Immature natural killer cell (primary cell): ENCODE results near the gene CACNG7. TPM values are rescaled to one million over a fixed set of nuclear protein-coding genes. Genes with fewer than 3 reads are reported as not detected.

ENCODE experiments used
- DNase-seq, 3 donors: peaks; one replicate each; pipeline ENCODE4 v3.0.0; 2022; ENCODE audit warnings: mixed read lengths in 1 of 3
- H3K27ac Mint-ChIP-seq, 6 donors: one replicate each; pipeline ENCODE4 v1.8.0; 2020; ENCODE audit warnings: mixed read lengths in 6 of 6, mild to moderate bottlenecking in 5 of 6, inconsistent platforms in 4 of 6, moderate library complexity in 3 of 6
- H3K27me3 Mint-ChIP-seq, 3 donors: one replicate each; pipeline ENCODE4 v1.8.0; 2020 to 2021; ENCODE audit warnings: low read depth in 3 of 3, mild to moderate bottlenecking in 3 of 3, mixed read lengths in 3 of 3, moderate library complexity in 3 of 3, inconsistent platforms in 1 of 3
- H3K36me3 Mint-ChIP-seq, 3 donors: one replicate each; pipeline ENCODE4 v1.8.0; 2020; ENCODE audit warnings: mixed read lengths in 3 of 3, inconsistent platforms in 2 of 3, mild to moderate bottlenecking in 2 of 3
- H3K4me1 Mint-ChIP-seq, 2 donors: one replicate each; pipeline ENCODE4 v1.8.0; 2020; ENCODE audit warnings: inconsistent platforms in 2 of 2, mild to moderate bottlenecking in 2 of 2, mixed read lengths in 2 of 2, moderate library complexity in 1 of 2
- H3K4me3 Mint-ChIP-seq, 5 donors: one replicate each; pipeline ENCODE4 v1.8.0; 2020; ENCODE audit warnings: mild to moderate bottlenecking in 5 of 5, mixed read lengths in 5 of 5, inconsistent platforms in 3 of 5, moderate library complexity in 3 of 5
- H3K9me3 Mint-ChIP-seq, 6 donors: one replicate each; pipeline ENCODE4 v1.8.0; 2020; ENCODE audit warnings: mild to moderate bottlenecking in 6 of 6, mixed read lengths in 6 of 6, inconsistent platforms in 4 of 6, moderate library complexity in 3 of 6
- polyA plus RNA-seq, 3 donors: library from polyadenylated mRNA; unstranded; fragments of 300-500 nt; fragmentation: Illumina TruSeq; gene quantifications; one replicate each; pipeline ENCODE4 v1.2.3, GENCODE V29; 2021

CACNG7 gene
- polyA plus RNA-seq, 3 donors from 2014 or later = not detected

- Mint-ChIP-seq H3K27me3 (peaks cover 12 to 30% (median 18%) of the 10 kb centered on the region in 3 donors), H3K36me3 (peaks cover 0 to 4% (median 0%) of the 10 kb centered on the region in 3 donors), H3K27ac (no peak overlapping the region)
Observed at GRCh38 chr19:53904909-53905308, 4.2 kb upstream of the CACNG7 start.

GRCh38 chr19:53905787-53906186, 3.3 kb upstream of the CACNG7 start:
- DNase-seq = no peak
- no peak overlapping the region for H3K4me3 Mint-ChIP-seq
- H3K27me3 Mint-ChIP-seq = peaks cover 17 to 36% (median 23%) of the 10 kb centered on the region in 3 donors
- H3K4me1 Mint-ChIP-seq = peaks cover 24 to 29% of the 10 kb centered on the region in 2 donors
- H3K27ac Mint-ChIP-seq = peak overlapping the region in 1 of 6 donors; percentile 50
- H3K9me3 Mint-ChIP-seq = peaks cover 0 to 3% (median 0%) of the 10 kb centered on the region in 6 donors
- peaks cover 4 to 6% (median 5%) of the 10 kb centered on the region in 3 donors for H3K36me3 Mint-ChIP-seq

More at GRCh38 chr19:53904909-53905308, 4.2 kb upstream of the CACNG7 start:
- H3K4me1 Mint-ChIP-seq = peaks cover 23 to 29% of the 10 kb centered on the region in 2 donors
- H3K9me3 Mint-ChIP-seq = peaks cover 0 to 3% (median 0%) of the 10 kb centered on the region in 6 donors
- no peak for DNase-seq
- H3K4me3 Mint-ChIP-seq = no peak overlapping the region

GRCh38 chr19:53906211-53907192, 2.6 kb upstream of the CACNG7 start:
- Mint-ChIP-seq H3K4me3 (peak overlapping the region in 1 of 5 donors; percentile 23), H3K9me3 (peaks cover 0 to 5% (median 0%) of the 10 kb centered on the region in 6 donors), H3K36me3 (peaks cover 4 to 6% (median 5%) of the 10 kb centered on the region in 3 donors), H3K4me1 (peaks cover 24 to 29% of the 10 kb centered on the region in 2 donors), H3K27ac (peak overlapping the region in 1 of 6 donors; percentile 28), H3K27me3 (peaks cover 18 to 43% (median 25%) of the 10 kb centered on the region in 3 donors)
- peak; percentile 45 to 55 (median 49) for DNase-seq

GRCh38 chr19:53907193-53907581, 1.9 kb upstream of the CACNG7 start:
- peak overlapping the region in 1 of 6 donors; percentile 28 for H3K27ac Mint-ChIP-seq
- no peak overlapping the region for H3K4me3 Mint-ChIP-seq
- H3K27me3 Mint-ChIP-seq = peaks cover 18 to 48% (median 25%) of the 10 kb centered on the region in 3 donors
- H3K9me3 Mint-ChIP-seq = peaks cover 0 to 5% (median 0%) of the 10 kb centered on the region in 6 donors
- peaks cover 4 to 6% (median 5%) of the 10 kb centered on the region in 3 donors for H3K36me3 Mint-ChIP-seq
- H3K4me1 Mint-ChIP-seq = peaks cover 24 to 29% of the 10 kb centered on the region in 2 donors
- DNase-seq = no peak

GRCh38 chr19:53907690-53908089, 1.4 kb upstream of the CACNG7 start:
- Mint-ChIP-seq H3K4me1 (peaks cover 24 to 29% of the 10 kb centered on the region in 2 donors), H3K27ac (no peak overlapping the region), H3K4me3 (peak overlapping the region in 1 of 5 donors; percentile 38), H3K9me3 (peaks cover 0 to 5% (median 0%) of the 10 kb centered on the region in 6 donors), H3K27me3 (peaks cover 18 to 47% (median 25%) of the 10 kb centered on the region in 3 donors), H3K36me3 (peaks cover 4 to 6% (median 5%) of the 10 kb centered on the region in 3 donors)
- DNase-seq = no peak

GRCh38 chr19:53908106-53908934, 758 bp upstream of the CACNG7 start:
- no peak overlapping the region for H3K27ac Mint-ChIP-seq
- H3K9me3 Mint-ChIP-seq = peaks cover 0 to 5% (median 0%) of the 10 kb centered on the region in 6 donors
- peak overlapping the region; percentile 33 to 70 (median 50) for H3K4me3 Mint-ChIP-seq
- H3K27me3 Mint-ChIP-seq = peaks cover 18 to 42% (median 25%) of the 10 kb centered on the region in 3 donors
- peaks cover 4 to 6% (median 5%) of the 10 kb centered on the region in 3 donors for H3K36me3 Mint-ChIP-seq
- no peak for DNase-seq
- H3K4me1 Mint-ChIP-seq = peaks cover 24 to 29% of the 10 kb centered on the region in 2 donors

- Mint-ChIP-seq H3K36me3 (peaks cover 4 to 6% (median 5%) of the 10 kb centered on the region in 3 donors), H3K9me3 (peaks cover 0 to 5% (median 0%) of the 10 kb centered on the region in 6 donors), H3K27me3 (peaks cover 18 to 42% (median 25%) of the 10 kb centered on the region in 3 donors), H3K4me3 (no peak overlapping the region), H3K27ac (no peak overlapping the region), H3K4me1 (peaks cover 24 to 27% of the 10 kb centered on the region in 2 donors)
- no peak for DNase-seq
Observed at GRCh38 chr19:53909471-53910169, 542 bp downstream of the CACNG7 start.

- H3K27ac Mint-ChIP-seq = no peak overlapping the region
- DNase-seq = no peak
- no peak overlapping the region for H3K4me3 Mint-ChIP-seq
- H3K36me3 Mint-ChIP-seq = peaks cover 4 to 6% (median 5%) of the 10 kb centered on the region in 3 donors
- H3K4me1 Mint-ChIP-seq = peaks cover 21 to 22% of the 10 kb centered on the region in 2 donors
- H3K27me3 Mint-ChIP-seq = peaks cover 18 to 44% (median 25%) of the 10 kb centered on the region in 3 donors
- peaks cover 0 to 5% (median 0%) of the 10 kb centered on the region in 6 donors for H3K9me3 Mint-ChIP-seq
Observed at GRCh38 chr19:53910170-53910518, 1.1 kb downstream of the CACNG7 start.

- H3K27ac Mint-ChIP-seq = no peak overlapping the region
- H3K4me1 Mint-ChIP-seq = peaks cover 8 to 14% of the 10 kb centered on the region in 2 donors
- H3K4me3 Mint-ChIP-seq = no peak overlapping the region
- no peak for DNase-seq
- peaks cover 0 to 3% (median 0%) of the 10 kb centered on the region in 6 donors for H3K9me3 Mint-ChIP-seq
- peaks cover 4 to 6% (median 5%) of the 10 kb centered on the region in 3 donors for H3K36me3 Mint-ChIP-seq
- H3K27me3 Mint-ChIP-seq = peaks cover 11 to 39% (median 16%) of the 10 kb centered on the region in 3 donors
Observed at GRCh38 chr19:53912653-53913052, 3.6 kb downstream of the CACNG7 start.

GRCh38 chr19:53915000-53915399, 5.9 kb downstream of the CACNG7 start:
- peaks cover 0 to 6% (median 5%) of the 10 kb centered on the region in 3 donors for H3K36me3 Mint-ChIP-seq
- H3K27ac Mint-ChIP-seq = no peak overlapping the region
- peaks cover 0 to 2% (median 0%) of the 10 kb centered on the region in 6 donors for H3K9me3 Mint-ChIP-seq
- H3K27me3 Mint-ChIP-seq = peaks cover 11 to 27% (median 11%) of the 10 kb centered on the region in 3 donors
- no peak overlapping the region for H3K4me3 Mint-ChIP-seq
- DNase-seq = no peak
- peaks cover 0 to 1% of the 10 kb centered on the region in 2 donors for H3K4me1 Mint-ChIP-seq

- H3K4me3 Mint-ChIP-seq = no peak overlapping the region
- no peaks in the 10 kb centered on the region for H3K4me1 Mint-ChIP-seq
- DNase-seq = no peak
- H3K36me3 Mint-ChIP-seq = no peaks in the 10 kb centered on the region
- no peak overlapping the region for H3K27ac Mint-ChIP-seq
- peaks cover 0 to 2% (median 0%) of the 10 kb centered on the region in 6 donors for H3K9me3 Mint-ChIP-seq
- H3K27me3 Mint-ChIP-seq = peaks cover 5 to 19% (median 6%) of the 10 kb centered on the region in 3 donors
Observed at GRCh38 chr19:53916004-53916403, 6.9 kb downstream of the CACNG7 start.

GRCh38 chr19:53917356-53917755, 8.3 kb downstream of the CACNG7 start:
- Mint-ChIP-seq H3K27me3 (peaks cover 1 to 7% (median 3%) of the 10 kb centered on the region in 3 donors), H3K27ac (no peak overlapping the region), H3K9me3 (peaks cover 0 to 2% (median 0%) of the 10 kb centered on the region in 6 donors), H3K4me1 (no peaks in the 10 kb centered on the region), H3K4me3 (no peak overlapping the region), H3K36me3 (no peaks in the 10 kb centered on the region)
- DNase-seq = no peak
